ENCODE data around the gene ATP11A. TPM values are rescaled to one million over a fixed set of nuclear protein-coding genes. Genes with fewer than 3 reads are reported as not detected.

The ATP11A gene
- total RNA-seq, 2 donors from 2014 or later, result 122 to 140 TPM

DNA sequence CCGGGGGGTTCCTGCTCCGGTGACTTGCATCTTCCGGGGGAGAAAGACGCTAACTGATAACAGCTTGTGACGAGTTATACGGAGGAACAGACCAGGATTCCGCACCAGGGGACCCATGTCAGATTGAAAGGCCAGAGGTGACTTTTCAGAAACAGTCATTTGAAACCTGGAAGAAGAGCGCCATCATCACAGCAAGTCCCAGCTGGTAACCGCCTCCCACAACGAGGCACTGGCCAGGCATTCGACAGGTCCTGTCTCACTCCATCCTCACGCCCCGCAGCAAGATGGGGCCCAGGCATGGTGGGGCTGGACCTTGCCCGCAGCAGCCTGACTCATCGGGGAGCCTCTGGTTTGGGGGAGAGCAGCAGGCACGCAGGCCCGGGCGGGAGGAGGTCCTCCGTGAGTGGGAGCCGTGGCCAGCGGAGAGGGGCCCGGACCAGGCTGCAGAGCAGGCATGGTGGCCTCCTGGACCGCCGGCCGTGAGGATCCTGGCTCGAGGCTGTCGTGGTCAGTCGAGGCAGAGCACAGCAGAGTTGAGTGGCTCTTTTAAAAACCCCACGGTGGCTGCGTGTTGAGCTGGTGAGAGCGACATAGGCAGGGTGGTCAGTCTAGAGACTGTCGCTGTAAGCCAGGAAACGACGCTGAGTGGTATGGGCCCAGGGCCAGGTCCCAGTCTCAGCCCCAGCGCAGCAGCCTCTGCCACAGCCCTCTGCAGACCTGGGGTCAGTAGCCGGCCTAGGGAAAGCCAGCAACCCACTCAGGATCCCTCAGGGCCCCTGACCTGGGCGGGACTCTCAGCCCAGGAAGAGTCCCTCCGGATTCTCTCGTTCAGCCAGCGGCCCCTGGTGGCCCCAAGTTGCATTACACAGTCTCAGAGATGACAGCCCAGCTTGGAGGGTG, 184.3 kb downstream of the ATP11A start:
- 81 to 84% methylated on average over 26 to 40 of the region's 40 CpGs for WGBS, 2 experiments (ENCODE audit: insufficient coverage in 1 of 2, insufficient read length in 1 of 2)
- peak; percentile 92 for TF ChIP-seq CTCF (conservative IDR thresholded peaks at IDR 0.05)
- Mint-ChIP-seq H3K4me3 (no peak overlapping the region), H3K27me3 (ENCODE audit: insufficient read depth) (no peaks in the 10 kb centered on the region), H3K4me1 (no peaks in the 10 kb centered on the region), H3K27ac (peak overlapping the region; percentile 35), H3K36me3 (ENCODE audit: low read depth) (peaks cover 71% of the 10 kb centered on the region), H3K9me3 (peaks cover 26% of the 10 kb centered on the region)
- H3K27me3 ChIP-seq (ENCODE audit: control insufficient read depth, insufficient read depth, low read length, poor library complexity, severe bottlenecking), result no peaks in the 10 kb centered on the region
- H3K27ac ChIP-seq (ENCODE audit: low read depth, low read length), result no peak overlapping the region
- H3K4me1 ChIP-seq (ENCODE audit: control insufficient read depth, insufficient read depth, low read length), result no peaks in the 10 kb centered on the region
- no peak overlapping the region for H3K4me3 ChIP-seq (ENCODE audit: low read length)
- peaks cover 80% of the 10 kb centered on the region for H3K36me3 ChIP-seq (ENCODE audit: control insufficient read depth, insufficient read depth, low read length)
- H3K9ac ChIP-seq (ENCODE audit: extremely low read depth, low read length, poor library complexity, severe bottlenecking), result no peak overlapping the region
- peak; percentile 95 for DNase-seq
- H3K9me3 ChIP-seq (ENCODE audit: control insufficient read depth, low read length), result peaks cover 33% of the 10 kb centered on the region

DNA sequence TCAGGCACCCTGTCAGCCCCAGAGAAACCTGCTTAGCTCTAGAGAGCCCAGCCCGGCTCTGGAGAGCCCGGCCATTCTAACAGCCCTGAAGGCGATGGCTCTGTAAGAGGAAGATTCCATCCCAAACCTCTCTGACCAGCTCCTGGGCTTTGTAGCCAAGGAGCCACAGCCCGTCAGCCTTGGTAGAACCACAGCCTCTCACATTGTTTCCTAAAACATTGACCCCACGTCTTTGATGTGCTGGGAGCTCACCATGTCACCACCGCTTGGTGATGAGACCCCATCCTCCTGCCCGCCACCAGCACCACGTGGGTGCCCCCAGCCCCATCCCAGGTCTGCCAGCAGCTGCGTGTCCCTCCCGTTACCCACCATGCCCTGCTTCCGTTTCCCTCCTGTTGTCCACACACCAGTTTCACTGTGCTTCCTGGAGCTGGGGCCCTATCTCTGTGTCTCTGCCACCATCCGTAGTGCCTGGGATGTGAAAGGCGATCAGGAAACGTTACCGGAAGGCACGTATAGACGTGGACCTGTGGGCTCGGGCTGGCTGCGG, 185.0 kb downstream of the ATP11A start:
- H3K27ac Mint-ChIP-seq, result no peak overlapping the region
- H3K4me1 ChIP-seq (ENCODE audit: control insufficient read depth, insufficient read depth, low read length), result no peaks in the 10 kb centered on the region
- no peak overlapping the region for H3K4me3 ChIP-seq (ENCODE audit: low read length)
- H3K36me3 Mint-ChIP-seq (ENCODE audit: low read depth), result peaks cover 72% of the 10 kb centered on the region
- H3K27ac ChIP-seq (ENCODE audit: low read depth, low read length), result no peak overlapping the region
- no peak for TF ChIP-seq CTCF (conservative IDR thresholded peaks at IDR 0.05)
- H3K9ac ChIP-seq (ENCODE audit: extremely low read depth, low read length, poor library complexity, severe bottlenecking), result no peak overlapping the region
- no peaks in the 10 kb centered on the region for H3K4me1 Mint-ChIP-seq
- peaks cover 83% of the 10 kb centered on the region for H3K36me3 ChIP-seq (ENCODE audit: control insufficient read depth, insufficient read depth, low read length)
- no peaks in the 10 kb centered on the region for H3K27me3 ChIP-seq (ENCODE audit: control insufficient read depth, insufficient read depth, low read length, poor library complexity, severe bottlenecking)
- H3K27me3 Mint-ChIP-seq (ENCODE audit: insufficient read depth), result no peaks in the 10 kb centered on the region
- WGBS, 2 experiments (ENCODE audit: insufficient coverage in 1 of 2, insufficient read length in 1 of 2), result 89 to 90% methylated on average over 17 to 19 of the region's 19 CpGs
- H3K4me3 Mint-ChIP-seq, result no peak overlapping the region
- peak; percentile 41 for DNase-seq
- H3K9me3 ChIP-seq (ENCODE audit: control insufficient read depth, low read length), result peaks cover 33% of the 10 kb centered on the region
- H3K9me3 Mint-ChIP-seq, result peaks cover 26% of the 10 kb centered on the region

DNA sequence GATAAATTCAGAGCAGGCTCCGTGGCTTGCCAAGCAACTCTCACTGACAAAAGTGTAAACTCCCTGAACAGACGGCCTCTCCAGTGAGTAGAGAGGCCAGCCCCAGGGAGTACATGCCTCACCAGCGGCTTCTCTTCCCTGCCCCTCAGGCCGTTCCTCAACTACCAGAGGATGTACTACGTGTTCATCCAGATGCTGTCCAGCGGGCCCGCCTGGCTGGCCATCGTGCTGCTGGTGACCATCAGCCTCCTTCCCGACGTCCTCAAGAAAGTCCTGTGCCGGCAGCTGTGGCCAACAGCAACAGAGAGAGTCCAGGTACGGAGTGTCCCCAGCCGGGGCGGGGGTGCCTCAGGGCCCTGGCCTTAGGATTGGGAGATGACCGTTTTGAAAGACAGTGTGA, 185.8 kb downstream of the ATP11A start:
- Histone ChIP-seq H3K27ac (ENCODE audit: low read depth, low read length) (no peak overlapping the region), H3K4me3 (ENCODE audit: low read length) (no peak overlapping the region), H3K27me3 (ENCODE audit: control insufficient read depth, insufficient read depth, low read length, poor library complexity, severe bottlenecking) (no peaks in the 10 kb centered on the region), H3K9me3 (ENCODE audit: control insufficient read depth, low read length) (peaks cover 33% of the 10 kb centered on the region), H3K36me3 (ENCODE audit: control insufficient read depth, insufficient read depth, low read length) (peaks cover 82% of the 10 kb centered on the region), H3K9ac (ENCODE audit: extremely low read depth, low read length, poor library complexity, severe bottlenecking) (no peak overlapping the region), H3K4me1 (ENCODE audit: control insufficient read depth, insufficient read depth, low read length) (no peaks in the 10 kb centered on the region)
- WGBS, 2 experiments (ENCODE audit: insufficient coverage in 1 of 2, insufficient read length in 1 of 2), result 92 to 99% methylated on average over 9 to 15 of the region's 15 CpGs
- TF ChIP-seq CTCF (conservative IDR thresholded peaks at IDR 0.05), result no peak
- Mint-ChIP-seq H3K4me1 (no peaks in the 10 kb centered on the region), H3K4me3 (no peak overlapping the region), H3K9me3 (peaks cover 26% of the 10 kb centered on the region), H3K36me3 (ENCODE audit: low read depth) (peaks cover 79% of the 10 kb centered on the region), H3K27ac (no peak overlapping the region), H3K27me3 (ENCODE audit: insufficient read depth) (no peaks in the 10 kb centered on the region)
- DNase-seq, result peak; percentile 20

Data from endodermal cell (in vitro differentiated cells).